Right atrium auricular region (tissue), 2 donors: ENCODE results near the gene OPRD1. TPM values are rescaled to one million over a fixed set of nuclear protein-coding genes. Genes with fewer than 3 reads are reported as not detected.

Source experiments
- DNase-seq: peaks from one replicate; pipeline ENCODE4 v3.0.0-alpha.2; 2019; ENCODE audit warnings: low spot score
- H3K27ac ChIP-seq, 2 donors: fragments of 200-600 bp; sonication (generic); 1 replicate in 1 of 2; 2 replicates in 1 of 2; pipeline ENCODE4 v1.5.1; 2016 to 2019
- H3K27me3 ChIP-seq, 2 donors: fragments of 200-600 bp; sonication (generic); one replicate each; pipeline versions ENCODE4 v1.5.1 to v1.6.0; 2017 to 2019
- H3K36me3 ChIP-seq: fragments of 200-600 bp; sonication (generic); one replicate; pipeline ENCODE4 v1.5.1; 2016
- H3K4me1 ChIP-seq, 2 donors: fragments of 200-600 bp; sonication (generic); one replicate each; pipeline versions ENCODE4 v1.5.1 to v1.6.0; 2017 to 2019
- H3K4me3 ChIP-seq, 2 donors: fragments of 200-600 bp; sonication (generic); 1 replicate in 1 of 2; 2 replicates in 1 of 2; pipeline ENCODE4 v1.5.1; 2017 to 2019; ENCODE audit warnings: mild to moderate bottlenecking in 1 of 2, moderate library complexity in 1 of 2
- H3K9me3 ChIP-seq, 2 donors: fragments of 200-600 bp; sonication (generic); one replicate each; pipeline ENCODE4 v1.5.1; 2019
- total RNA-seq, 2 donors: library from RNA; depleted of rRNA; stranded (reverse); fragments of >200 nt; gene quantifications; one replicate each; pipeline ENCODE4 v1.1.0, GENCODE V29; 2016
- TF ChIP-seq, protein P1 (sequence below), 2 donors: fragments of 200-600 bp; sonication (generic); IDR thresholded peaks; one replicate each; pipeline ENCODE4 v1.5.1; 2019; ENCODE audit warnings: antibody characterized with exemption in 2 of 2

OPRD1 gene
- total RNA-seq, 2 donors from 2014 or later = not detected

DNA sequence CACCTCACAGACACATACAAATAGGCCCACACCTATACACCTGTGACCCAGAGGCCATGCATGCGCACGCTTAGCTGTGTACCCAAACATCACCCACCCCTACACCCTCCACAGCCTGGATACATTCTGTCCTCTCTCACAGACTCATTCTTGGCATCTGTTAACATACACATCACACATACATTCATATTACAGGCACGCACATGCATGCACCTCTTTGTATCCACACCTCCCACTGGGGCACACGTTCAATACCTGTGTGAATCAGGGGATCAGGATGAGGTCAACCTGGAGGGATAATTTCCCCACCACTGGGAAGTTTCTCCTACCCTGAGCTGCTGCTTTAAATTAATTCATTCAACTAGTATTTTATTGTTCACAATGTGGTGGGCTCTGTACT is 66.8 kb downstream of the OPRD1 start:
- Histone ChIP-seq H3K4me3 (no peak overlapping the region), H3K27me3 (no peaks in the 10 kb centered on the region), H3K4me1 (peaks cover 0 to 1% of the 10 kb centered on the region in 2 donors), H3K36me3 (no peaks in the 10 kb centered on the region), H3K27ac (no peak overlapping the region), H3K9me3 (no peaks in the 10 kb centered on the region)
- no peak for DNase-seq
- TF ChIP-seq, protein P1, sequence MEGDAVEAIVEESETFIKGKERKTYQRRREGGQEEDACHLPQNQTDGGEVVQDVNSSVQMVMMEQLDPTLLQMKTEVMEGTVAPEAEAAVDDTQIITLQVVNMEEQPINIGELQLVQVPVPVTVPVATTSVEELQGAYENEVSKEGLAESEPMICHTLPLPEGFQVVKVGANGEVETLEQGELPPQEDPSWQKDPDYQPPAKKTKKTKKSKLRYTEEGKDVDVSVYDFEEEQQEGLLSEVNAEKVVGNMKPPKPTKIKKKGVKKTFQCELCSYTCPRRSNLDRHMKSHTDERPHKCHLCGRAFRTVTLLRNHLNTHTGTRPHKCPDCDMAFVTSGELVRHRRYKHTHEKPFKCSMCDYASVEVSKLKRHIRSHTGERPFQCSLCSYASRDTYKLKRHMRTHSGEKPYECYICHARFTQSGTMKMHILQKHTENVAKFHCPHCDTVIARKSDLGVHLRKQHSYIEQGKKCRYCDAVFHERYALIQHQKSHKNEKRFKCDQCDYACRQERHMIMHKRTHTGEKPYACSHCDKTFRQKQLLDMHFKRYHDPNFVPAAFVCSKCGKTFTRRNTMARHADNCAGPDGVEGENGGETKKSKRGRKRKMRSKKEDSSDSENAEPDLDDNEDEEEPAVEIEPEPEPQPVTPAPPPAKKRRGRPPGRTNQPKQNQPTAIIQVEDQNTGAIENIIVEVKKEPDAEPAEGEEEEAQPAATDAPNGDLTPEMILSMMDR (IDR thresholded peaks at IDR 0.05) = no peak

DNA sequence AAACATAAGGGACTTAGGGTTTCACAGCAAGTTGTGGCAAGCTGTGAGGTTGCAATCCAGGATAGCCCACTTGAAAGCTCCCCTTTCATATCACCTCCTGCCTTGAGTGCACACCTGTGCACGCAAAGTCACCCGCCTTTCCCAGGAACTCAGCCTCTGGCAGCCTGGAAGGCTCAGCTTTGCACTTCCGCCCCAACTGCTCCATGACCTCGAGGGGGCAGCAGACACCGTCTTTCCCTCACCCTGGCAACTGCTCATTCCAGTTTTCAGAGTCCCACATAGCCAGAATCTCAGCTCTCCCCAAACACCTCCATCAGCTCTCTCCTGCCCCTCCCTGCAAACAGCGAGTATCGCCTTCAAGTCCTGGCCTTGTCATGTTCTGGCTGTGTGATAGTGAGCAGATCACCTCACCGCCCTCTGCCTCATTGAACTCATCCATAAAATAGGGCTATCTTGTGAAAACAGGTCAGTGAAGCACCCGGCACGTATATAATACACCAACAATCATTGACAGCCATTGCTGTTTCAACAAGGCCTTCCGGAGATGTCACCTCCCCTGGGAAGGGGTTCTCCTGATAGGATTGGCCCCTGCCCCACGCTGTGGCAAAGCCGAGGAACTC is 70.1 kb downstream of the OPRD1 start:
- H3K4me1 ChIP-seq = peaks cover 0 to 30% of the 10 kb centered on the region in 2 donors
- no peak overlapping the region for H3K27ac ChIP-seq
- DNase-seq = peak; percentile 87
- H3K4me3 ChIP-seq = no peak overlapping the region
- no peaks in the 10 kb centered on the region for H3K9me3 ChIP-seq
- TF ChIP-seq, protein P1 (IDR thresholded peaks at IDR 0.05) = peak; percentile 82 to 92
- no peaks in the 10 kb centered on the region for H3K36me3 ChIP-seq
- H3K27me3 ChIP-seq = no peaks in the 10 kb centered on the region

DNA sequence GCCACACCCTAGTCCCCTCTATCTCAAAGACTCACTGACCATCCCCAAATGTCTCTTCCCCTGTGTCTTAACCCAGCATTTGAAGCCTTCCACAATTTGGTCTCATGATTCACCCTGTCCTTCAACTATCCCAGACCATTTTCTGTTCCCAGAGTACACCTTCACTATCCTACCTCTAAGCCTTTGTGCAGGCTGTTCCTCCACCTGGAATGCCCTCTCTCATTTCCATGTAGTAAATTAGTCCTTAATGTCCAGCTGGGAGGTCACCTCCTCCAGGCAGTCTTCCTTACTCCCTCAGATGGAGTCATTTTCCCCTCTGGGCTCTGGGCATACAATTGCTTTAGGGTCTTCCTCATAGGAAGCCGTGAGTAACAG is 71.3 kb downstream of the OPRD1 start:
- DNase-seq = no peak
- TF ChIP-seq, protein P1 (IDR thresholded peaks at IDR 0.05) = no peak
- H3K27ac ChIP-seq = no peak overlapping the region
- H3K4me3 ChIP-seq = no peak overlapping the region
- peaks cover 0 to 35% of the 10 kb centered on the region in 2 donors for H3K4me1 ChIP-seq
- H3K27me3 ChIP-seq = no peaks in the 10 kb centered on the region
- H3K9me3 ChIP-seq = no peaks in the 10 kb centered on the region
- H3K36me3 ChIP-seq = no peaks in the 10 kb centered on the region

DNA sequence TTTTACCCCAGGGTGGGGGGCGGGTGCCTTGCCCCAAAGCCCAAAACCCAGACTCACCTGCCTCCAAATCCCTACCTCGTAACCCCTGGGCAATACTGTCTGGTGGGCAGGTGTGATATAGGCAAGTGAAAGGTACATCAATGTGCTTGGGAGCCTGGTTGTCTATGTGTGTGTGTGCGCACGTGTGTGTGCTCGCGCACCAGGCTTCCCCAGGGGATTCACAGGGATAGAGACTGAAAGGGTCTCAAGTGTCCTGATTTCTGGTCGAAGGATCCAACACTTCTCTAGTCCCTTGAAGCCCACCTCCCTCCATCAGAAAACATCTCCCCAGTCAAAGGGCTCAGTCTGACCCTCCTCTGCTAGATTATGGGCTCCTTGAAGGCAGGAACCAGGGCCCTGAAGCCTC is 73.5 kb downstream of the OPRD1 start:
- TF ChIP-seq, protein P1 (IDR thresholded peaks at IDR 0.05) = no peak
- no peaks in the 10 kb centered on the region for H3K36me3 ChIP-seq
- no peak for DNase-seq
- H3K9me3 ChIP-seq = no peaks in the 10 kb centered on the region
- H3K27me3 ChIP-seq = no peaks in the 10 kb centered on the region
- H3K4me1 ChIP-seq = peaks cover 0 to 37% of the 10 kb centered on the region in 2 donors
- no peak overlapping the region for H3K4me3 ChIP-seq
- peak overlapping the region; percentile 83 to 88 for H3K27ac ChIP-seq

DNA sequence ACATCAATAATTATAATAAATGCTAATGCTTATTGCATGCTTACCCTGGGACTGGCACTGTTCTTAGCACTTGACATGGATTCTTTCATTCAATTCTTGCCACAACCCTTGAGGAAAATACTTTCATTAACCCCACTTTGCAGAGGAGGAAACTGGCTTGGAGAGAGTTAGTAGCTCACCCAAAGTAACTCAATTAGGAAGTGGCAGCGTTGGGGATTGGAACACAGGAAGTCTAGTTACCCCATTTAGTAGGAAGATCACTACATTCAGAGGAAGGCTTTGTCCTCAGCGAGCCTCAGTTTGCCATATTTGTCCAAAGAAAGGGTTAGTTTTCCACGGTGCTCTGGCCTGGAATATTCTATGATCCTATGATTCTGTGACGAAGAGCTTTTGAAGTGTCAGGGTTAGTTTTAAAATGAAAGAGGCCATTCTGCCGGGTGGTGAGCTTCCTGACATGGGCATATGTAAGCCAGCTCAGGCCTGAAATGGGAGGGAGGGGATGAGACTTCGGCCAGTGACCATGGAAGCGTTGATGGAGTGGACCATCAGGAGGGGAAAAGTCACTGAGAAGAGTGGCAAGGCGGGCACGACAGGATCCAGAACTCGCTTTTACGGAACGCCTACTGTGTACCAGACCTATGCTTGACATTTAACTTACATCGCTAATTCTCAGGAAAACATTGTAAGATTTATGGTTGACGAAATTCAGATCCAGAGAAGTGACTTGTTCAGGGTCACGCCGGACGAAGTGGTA is 74.2 kb downstream of the OPRD1 start:
- H3K4me1 ChIP-seq = peaks cover 0 to 37% of the 10 kb centered on the region in 2 donors
- H3K36me3 ChIP-seq = no peaks in the 10 kb centered on the region
- DNase-seq = no peak
- H3K9me3 ChIP-seq = no peaks in the 10 kb centered on the region
- peak overlapping the region in 1 of 2 donors; percentile 91 for H3K4me3 ChIP-seq
- TF ChIP-seq, protein P1 (IDR thresholded peaks at IDR 0.05) = no peak
- H3K27ac ChIP-seq = peak overlapping the region; percentile 83 to 88
- H3K27me3 ChIP-seq = no peaks in the 10 kb centered on the region
